ENCODE results near the gene TRHDE.

Gene TRHDE

DNA sequence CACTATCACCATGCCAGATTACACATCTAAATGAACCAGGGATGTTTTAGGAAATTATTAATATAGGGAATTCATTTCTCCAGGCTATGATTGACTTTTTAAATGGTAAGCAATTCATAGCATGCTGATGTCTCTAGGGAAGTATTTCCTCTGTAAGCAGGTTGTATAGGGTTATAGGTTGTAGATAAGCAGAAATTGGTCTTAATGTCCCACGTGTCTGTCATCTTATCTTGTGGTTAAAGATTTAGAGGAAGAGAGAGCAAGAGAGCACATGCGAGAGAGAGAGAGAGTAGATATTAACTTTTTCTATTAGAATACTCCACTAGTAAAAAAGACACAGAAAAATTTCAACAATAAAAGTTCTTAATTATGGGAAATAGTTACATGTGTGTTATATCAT, 32.6 kb downstream of the TRHDE start:
- TF ChIP-seq, protein P1, sequence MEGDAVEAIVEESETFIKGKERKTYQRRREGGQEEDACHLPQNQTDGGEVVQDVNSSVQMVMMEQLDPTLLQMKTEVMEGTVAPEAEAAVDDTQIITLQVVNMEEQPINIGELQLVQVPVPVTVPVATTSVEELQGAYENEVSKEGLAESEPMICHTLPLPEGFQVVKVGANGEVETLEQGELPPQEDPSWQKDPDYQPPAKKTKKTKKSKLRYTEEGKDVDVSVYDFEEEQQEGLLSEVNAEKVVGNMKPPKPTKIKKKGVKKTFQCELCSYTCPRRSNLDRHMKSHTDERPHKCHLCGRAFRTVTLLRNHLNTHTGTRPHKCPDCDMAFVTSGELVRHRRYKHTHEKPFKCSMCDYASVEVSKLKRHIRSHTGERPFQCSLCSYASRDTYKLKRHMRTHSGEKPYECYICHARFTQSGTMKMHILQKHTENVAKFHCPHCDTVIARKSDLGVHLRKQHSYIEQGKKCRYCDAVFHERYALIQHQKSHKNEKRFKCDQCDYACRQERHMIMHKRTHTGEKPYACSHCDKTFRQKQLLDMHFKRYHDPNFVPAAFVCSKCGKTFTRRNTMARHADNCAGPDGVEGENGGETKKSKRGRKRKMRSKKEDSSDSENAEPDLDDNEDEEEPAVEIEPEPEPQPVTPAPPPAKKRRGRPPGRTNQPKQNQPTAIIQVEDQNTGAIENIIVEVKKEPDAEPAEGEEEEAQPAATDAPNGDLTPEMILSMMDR (conservative IDR thresholded peaks at IDR 0.05; ENCODE audit: low read depth, low read length), result no peak
- no peak for DNase-seq (ENCODE audit: low read depth)
- no peak overlapping the region for H3K4me3 ChIP-seq (ENCODE audit: low read length)

DNA sequence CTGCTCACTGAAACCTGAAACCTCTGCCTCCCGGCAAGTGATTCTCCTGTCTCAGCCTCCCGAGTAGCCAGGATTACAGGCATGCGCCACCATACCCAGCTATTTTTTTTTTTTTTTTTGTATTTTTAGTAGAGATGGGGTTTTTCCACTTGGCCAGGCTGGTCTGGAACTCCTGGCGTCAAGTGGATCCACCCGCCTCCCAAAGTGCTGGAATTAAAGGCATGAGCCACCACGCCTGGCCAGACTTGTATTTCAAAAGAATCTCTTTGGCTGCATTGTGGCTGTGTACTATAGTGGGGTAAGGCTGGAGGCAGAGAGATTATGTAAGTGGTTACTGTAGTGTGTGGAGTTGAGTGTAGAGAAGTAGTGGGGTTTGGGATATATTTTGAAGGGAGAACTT, 35.1 kb downstream of the TRHDE start:
- TF ChIP-seq, protein P1 (conservative IDR thresholded peaks at IDR 0.05; ENCODE audit: low read depth, low read length), result no peak
- DNase-seq (ENCODE audit: low read depth), result no peak

DNA sequence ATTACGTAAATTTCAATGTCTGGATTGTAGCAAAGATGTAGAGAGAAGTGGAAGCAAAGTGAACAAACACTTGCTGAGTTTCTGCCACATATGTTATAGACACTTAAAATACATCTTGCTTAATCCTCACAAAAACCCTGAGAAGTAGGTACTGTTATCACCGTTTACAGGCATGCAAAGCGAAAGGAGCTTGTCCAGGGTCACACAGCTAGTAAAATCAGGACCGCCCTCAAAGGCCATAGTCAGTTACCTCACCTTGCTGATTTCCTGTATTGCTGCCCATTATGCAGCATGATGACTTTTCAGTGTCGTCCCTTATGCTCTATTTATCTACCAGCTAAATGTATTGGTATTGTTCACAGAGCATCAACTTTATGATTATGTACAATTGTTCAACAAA, 39.8 kb downstream of the TRHDE start:
- H3K4me3 ChIP-seq (ENCODE audit: low read length), result no peak overlapping the region
- TF ChIP-seq, protein P1 (conservative IDR thresholded peaks at IDR 0.05; ENCODE audit: low read depth, low read length), result no peak
- no peak for DNase-seq (ENCODE audit: low read depth)

More for the DNA sequence above, 35.1 kb downstream of the TRHDE start:
- H3K4me3 ChIP-seq (ENCODE audit: low read length), result no peak overlapping the region

DNA sequence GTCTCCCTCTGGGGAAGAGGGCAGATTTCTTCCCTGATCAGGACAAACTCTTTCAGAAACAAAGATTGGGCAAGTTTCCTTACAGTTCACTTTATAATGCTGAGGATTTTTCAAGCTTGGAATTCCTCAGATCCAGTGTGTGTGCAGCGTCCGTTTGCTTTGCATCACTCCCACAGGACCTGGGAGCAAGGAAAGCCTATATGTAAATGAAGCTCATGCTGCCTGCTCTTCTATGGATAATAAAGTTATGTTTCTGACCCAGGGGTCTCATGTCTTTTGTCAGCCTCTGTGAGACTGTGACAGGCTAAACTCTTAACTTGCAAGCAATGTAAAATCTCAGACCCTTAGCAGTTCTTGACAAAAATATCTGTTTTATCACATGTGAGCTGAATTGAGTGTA, 41.6 kb downstream of the TRHDE start:
- no peak overlapping the region for H3K4me3 ChIP-seq (ENCODE audit: low read length)
- TF ChIP-seq, protein P1 (conservative IDR thresholded peaks at IDR 0.05; ENCODE audit: low read depth, low read length), result no peak
- no peak for DNase-seq (ENCODE audit: low read depth)

GRCh38 chr12:72315858-72316257, 43.7 kb downstream of the TRHDE start:
- no peak for DNase-seq (ENCODE audit: low read depth)
- H3K4me3 ChIP-seq (ENCODE audit: low read length), result no peak overlapping the region
- TF ChIP-seq, protein P1 (conservative IDR thresholded peaks at IDR 0.05; ENCODE audit: low read depth, low read length), result no peak

DNA sequence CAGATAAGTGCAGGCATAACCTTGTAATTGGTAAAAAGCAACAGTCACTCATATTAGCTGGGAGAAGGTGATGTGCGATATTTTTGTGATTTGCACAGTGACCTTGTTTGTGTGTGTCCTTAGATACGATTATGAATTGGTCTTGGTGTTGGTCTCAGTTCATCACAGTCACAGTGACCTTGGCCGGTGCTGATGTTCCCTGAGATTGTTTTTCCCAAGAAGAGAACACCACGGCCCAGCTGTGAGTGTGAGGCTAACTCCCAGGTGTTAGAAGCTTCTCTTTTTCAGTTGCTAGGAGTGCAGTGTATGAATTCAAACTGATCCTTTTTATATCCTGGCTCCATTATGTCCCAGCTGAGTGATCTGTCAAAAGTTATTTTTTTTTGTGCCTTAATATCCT, 46.2 kb downstream of the TRHDE start:
- no peak for DNase-seq (ENCODE audit: low read depth)
- TF ChIP-seq, protein P1 (conservative IDR thresholded peaks at IDR 0.05; ENCODE audit: low read depth, low read length), result no peak
- H3K4me3 ChIP-seq (ENCODE audit: low read length), result no peak overlapping the region

DNA sequence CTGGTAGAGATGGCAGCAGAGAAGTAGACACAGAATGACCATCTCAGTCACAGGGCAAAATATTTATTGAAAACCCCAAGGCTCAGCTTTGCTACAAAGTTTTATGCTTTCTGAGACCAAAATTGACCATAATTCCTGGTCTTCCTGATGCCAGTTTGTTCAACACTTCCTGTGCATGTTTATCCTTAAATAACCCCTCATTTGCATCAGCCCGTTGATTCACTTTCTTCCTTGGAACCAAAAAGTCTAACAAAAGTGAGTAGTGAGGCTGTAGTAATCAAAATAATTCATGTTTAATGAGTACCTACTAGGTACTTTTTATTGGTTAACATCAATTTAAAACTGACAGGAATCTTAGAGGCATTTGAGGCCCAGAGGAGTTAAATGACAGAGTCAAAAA, 51.7 kb downstream of the TRHDE start:
- TF ChIP-seq, protein P1 (conservative IDR thresholded peaks at IDR 0.05; ENCODE audit: low read depth, low read length), result no peak
- no peak for DNase-seq (ENCODE audit: low read depth)
- no peak overlapping the region for H3K4me3 ChIP-seq (ENCODE audit: low read length)

Measured in retinal pigment epithelial cell (primary cell).